K562 (cell line): ENCODE data around the gene VGF. TPM values are rescaled to one million over a fixed set of nuclear protein-coding genes. Genes with fewer than 3 reads are reported as not detected.
A peak's percentile ranks its signal among the peaks of the same experiment; 100 is the strongest.

Experiments used
- ARHGAP35 ChIP-seq: fragments of 450-650 bp; IDR thresholded peaks from 2 replicates; pipeline ENCODE4 v1.6.1; 2018; ENCODE audit not compliant: partially characterized antibody
- ATF1 ChIP-seq, 2 experiments: fragments of 450-650 bp in 1 of 2; IDR thresholded peaks; 2 replicates each; pipeline ENCODE4 v1.6.1; 2016; ENCODE audit warnings: missing compliant biosample characterization in 1 of 2, missing genetic modification characterization in 1 of 2
- BCOR ChIP-seq: fragments of 450-650 bp; IDR thresholded peaks from 2 replicates; pipeline ENCODE4 v1.6.1; 2016
- BRD9 ChIP-seq: fragments of 450-650 bp; IDR thresholded peaks from 2 replicates; pipeline ENCODE4 v1.6.1; 2018; ENCODE audit warnings: low read depth; ENCODE audit not compliant: partially characterized antibody
- CBFA2T2 ChIP-seq: fragments of 450-650 bp; conservative IDR thresholded peaks from 2 replicates; pipeline ENCODE4 v1.6.1; 2017; ENCODE audit warnings: mild to moderate bottlenecking
- CBFA2T3 ChIP-seq: fragments of 450-650 bp; IDR thresholded peaks from 2 replicates; pipeline ENCODE4 v1.6.1; 2017
- CBX8 ChIP-seq: fragments of 200-600 bp; sonication (generic); IDR thresholded peaks from 2 replicates; pipeline ENCODE4 v1.6.1; 2012; ENCODE audit warnings: borderline replicate concordance, mixed run types, low read depth, mild to moderate bottlenecking, moderate library complexity, mixed read lengths, low read length, control low read depth, inconsistent platforms; ENCODE audit not compliant: poor library complexity, severe bottlenecking; ENCODE audit errors: extremely low read depth
- DIDO1 ChIP-seq: fragments of 450-650 bp; IDR thresholded peaks from 2 replicates; pipeline ENCODE4 v1.6.1; 2016; ENCODE audit warnings: low read depth, missing biosample characterization, missing genetic modification characterization
- EGR1 ChIP-seq: fragments of 450-650 bp; conservative IDR thresholded peaks from 2 replicates; pipeline ENCODE4 v1.6.1; 2017; ENCODE audit warnings: mild to moderate bottlenecking
- FOSL1 ChIP-seq: fragments of 200-800 bp; sonication (Bioruptor generic); conservative IDR thresholded peaks from 2 replicates; pipeline ENCODE4 v1.6.1; 2016; ENCODE audit warnings: missing genetic modification characterization, missing compliant biosample characterization
- GATAD2A ChIP-seq: fragments of 450-650 bp; IDR thresholded peaks from 2 replicates; pipeline ENCODE4 v1.6.1; 2017
- HES1 ChIP-seq: fragments of 450-650 bp; IDR thresholded peaks from 2 replicates; pipeline ENCODE4 v1.6.1; 2016; ENCODE audit warnings: low read depth, mild to moderate bottlenecking, moderate library complexity
- JUN ChIP-seq, 2 experiments: sonication (generic) in 1 of 2; formaldehyde crosslinking in 1 of 2; IDR thresholded peaks; 2 replicates each; pipeline versions ENCODE4 v1.6.1 to v1.8.0; 2012 to 2022; ENCODE audit warnings: borderline replicate concordance in 2 of 2, mild to moderate bottlenecking in 2 of 2, improper control_type of control experiment in 1 of 2, low read depth in 1 of 2, low read length in 1 of 2, missing genetic modification reagents in 1 of 2
- KLF16 ChIP-seq: IDR thresholded peaks from 2 replicates; pipeline ENCODE4 v1.6.1; 2016; ENCODE audit warnings: antibody characterized with exemption
- MIER1 ChIP-seq: fragments of 450-650 bp; IDR thresholded peaks from 2 replicates; pipeline ENCODE4 v1.6.1; 2016; ENCODE audit warnings: antibody characterized with exemption, mild to moderate bottlenecking, low read depth
- PHF20 ChIP-seq: fragments of 450-650 bp; IDR thresholded peaks from 2 replicates; pipeline ENCODE4 v1.6.1; 2018; ENCODE audit not compliant: partially characterized antibody
- RBFOX2 ChIP-seq: fragments of 200-400 bp; formaldehyde crosslinking; IDR thresholded peaks from 2 replicates; pipeline ENCODE4 v1.6.1; 2017; ENCODE audit warnings: low read depth, mild to moderate bottlenecking, low read length, moderate library complexity
- RNF219 ChIP-seq: fragments of 250-450 bp; sonication (Bioruptor Pico); IDR thresholded peaks from 2 replicates; pipeline ENCODE4 v1.5.0; 2022; ENCODE audit warnings: mild to moderate bottlenecking
- ZNF324 ChIP-seq: fragments of 250-450 bp; sonication (Bioruptor Pico); IDR thresholded peaks from 2 replicates; pipeline ENCODE4 v1.4.0; 2020; ENCODE audit warnings: mild to moderate bottlenecking
- ZNF766 ChIP-seq: fragments of 200-800 bp; sonication (Bioruptor generic); conservative IDR thresholded peaks from 2 replicates; pipeline ENCODE4 v1.6.1; 2016; ENCODE audit warnings: missing genetic modification characterization, missing compliant biosample characterization
- polyA plus RNA-seq, 8 experiments: library from polyadenylated mRNA; depleted of rRNA in 4 of 8; stranded (reverse) in 5 of 8; unstranded in 3 of 8; fragments of >200 nt; fragmentation: Nextera tagmentation in 2 of 8; fragmentation: Illumina TruSeq in 1 of 8; extraction: Ambion mirVana in 2 of 8; extraction: Trizol in 1 of 8; gene quantifications; 2 replicates each; pipeline versions ENCODE4 v1.2.1 to v1.2.3, GENCODE V29; 2011 to 2014; ENCODE audit warnings: inconsistent platforms in 1 of 8, missing spikeins in 1 of 8
- total RNA-seq, 7 experiments: library from RNA; depleted of rRNA in 6 of 7; stranded (reverse); fragments of >200 nt in 6 of 7; fragmentation: Illumina TruSeq in 2 of 7; extraction: Trizol in 2 of 7; gene quantifications; 2 replicates each; pipeline versions ENCODE4 v1.2.1 to v1.2.3, GENCODE V29; 2011 to 2021; ENCODE audit warnings: low replicate concordance in 1 of 7
- TF ChIP-seq, protein P1 (sequence below): IDR thresholded peaks from 2 replicates; pipeline ENCODE4 v1.6.1; 2011; ENCODE audit not compliant: insufficient read length; ENCODE audit errors: extremely low read depth
- TF ChIP-seq, protein P2 (sequence below), 2 experiments: fragments of 450-650 bp in 1 of 2; sonication (generic) in 1 of 2; formaldehyde crosslinking in 1 of 2; IDR thresholded peaks in 1 of 2; conservative IDR thresholded peaks in 1 of 2; 2 replicates each; pipeline versions ENCODE4 v1.6.1 to v1.8.1; 2016 to 2023; ENCODE audit warnings: mild to moderate bottlenecking in 2 of 2, moderate library complexity in 2 of 2, inconsistent platforms in 1 of 2, missing genetic modification reagents in 1 of 2
- TF ChIP-seq, protein P3 (sequence below): sonication (generic); formaldehyde crosslinking; IDR thresholded peaks from 2 replicates; pipeline ENCODE4 v1.8.0; 2022; ENCODE audit warnings: mild to moderate bottlenecking, missing genetic modification reagents

The VGF gene
- total and polyA plus RNA-seq, 9 of the 15 experiments (the other 6 are each of a cell fraction or from before 2014, with no cell fraction given) = 0.03 to 5.7 (median 0.34) TPM

- TF ChIP-seq ATF1 (CRISPR knock-in tag; IDR thresholded peaks at IDR 0.05) = no peak
- TF ChIP-seq ATF1 (tag; IDR thresholded peaks at IDR 0.05) = peak; percentile 41; the same call in 1 of the 2 replicates
- TF ChIP-seq KLF16 = 0 out of 2 replicates have a peak, but pooled peaks have one; percentile 48
- TF ChIP-seq, protein P1, sequence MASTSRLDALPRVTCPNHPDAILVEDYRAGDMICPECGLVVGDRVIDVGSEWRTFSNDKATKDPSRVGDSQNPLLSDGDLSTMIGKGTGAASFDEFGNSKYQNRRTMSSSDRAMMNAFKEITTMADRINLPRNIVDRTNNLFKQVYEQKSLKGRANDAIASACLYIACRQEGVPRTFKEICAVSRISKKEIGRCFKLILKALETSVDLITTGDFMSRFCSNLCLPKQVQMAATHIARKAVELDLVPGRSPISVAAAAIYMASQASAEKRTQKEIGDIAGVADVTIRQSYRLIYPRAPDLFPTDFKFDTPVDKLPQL = no peak
- peak; percentile 44; the same call in 1 of the 2 replicates for TF ChIP-seq DIDO1
- TF ChIP-seq, protein P2, sequence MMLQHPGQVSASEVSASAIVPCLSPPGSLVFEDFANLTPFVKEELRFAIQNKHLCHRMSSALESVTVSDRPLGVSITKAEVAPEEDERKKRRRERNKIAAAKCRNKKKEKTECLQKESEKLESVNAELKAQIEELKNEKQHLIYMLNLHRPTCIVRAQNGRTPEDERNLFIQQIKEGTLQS (IDR thresholded peaks at IDR 0.05) = peak; percentile 92
- TF ChIP-seq, protein P2 (CRISPR knock-in tag; conservative IDR thresholded peaks at IDR 0.05) = no peak
- TF ChIP-seq, protein P3, sequence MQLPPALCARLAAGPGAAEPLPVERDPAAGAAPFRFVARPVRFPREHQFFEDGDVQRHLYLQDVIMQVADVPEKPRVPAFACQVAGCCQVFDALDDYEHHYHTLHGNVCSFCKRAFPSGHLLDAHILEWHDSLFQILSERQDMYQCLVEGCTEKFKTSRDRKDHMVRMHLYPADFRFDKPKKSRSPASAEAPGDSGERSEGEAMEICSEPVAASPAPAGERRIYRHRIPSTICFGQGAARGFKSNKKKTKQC (CRISPR knock-in tag) = peak; percentile 56; the same call in 1 of the 2 replicates
- TF ChIP-seq ZNF324 = no peak
- TF ChIP-seq PHF20 = peak; percentile 19
- TF ChIP-seq MIER1 = peak; percentile 63; the same call in 1 of the 2 replicates
- no peak for TF ChIP-seq RNF219 (CRISPR knock-in tag)
- no peak for TF ChIP-seq ZNF766 (CRISPR knock-in tag)
- peak; percentile 75 for TF ChIP-seq JUN (IDR thresholded peaks at IDR 0.05; ENCODE audit: borderline replicate concordance, low read depth, low read length)
- TF ChIP-seq JUN (CRISPR knock-in tag; IDR thresholded peaks at IDR 0.05; ENCODE audit: borderline replicate concordance) = no peak
- TF ChIP-seq BRD9 = peak; percentile 17
- TF ChIP-seq BCOR = peak; percentile 23; the same call in 1 of the 2 replicates
- peak; percentile 97 for TF ChIP-seq EGR1
- TF ChIP-seq CBFA2T3 = peak; percentile 35
- TF ChIP-seq CBX8 = no peak
- peak; percentile 26; the same call in 1 of the 2 replicates for TF ChIP-seq CBFA2T2
- TF ChIP-seq FOSL1 (tag) = peak; percentile 90
- peak; percentile 42 for TF ChIP-seq ARHGAP35
- 0 out of 2 replicates have a peak, but pooled peaks have one; percentile 38 for TF ChIP-seq GATAD2A
- no peak for TF ChIP-seq RBFOX2
- 0 out of 2 replicates have a peak, but pooled peaks have one; percentile 12 for TF ChIP-seq HES1
Observed at GRCh38 chr7:101169110-101169837, 3.9 kb upstream of the VGF start (continued).
